HCT116 (cell line): ENCODE results near the gene ERBB4. TPM values are rescaled to one million over a fixed set of nuclear protein-coding genes. Genes with fewer than 3 reads are reported as not detected.

Source experiments
- ATAC-seq: fragments of 200-7000 bp; cut with Tn5 transposase; 2 replicates; pipeline ENCODE4 v1.9.1; 2020; ENCODE audit warnings: mild to moderate bottlenecking, moderate library complexity
- BruUV-seq: library from RNA; stranded (reverse); fragments of 400-500 nt; replicated peaks from 2 replicates; lab custom pipeline; 2021; lab: Mats Ljungman, UMichigan
- CTCF ChIA-PET: fragments of 300-600 bp; sonication (Branson Sonifier 250); formaldehyde crosslinking; loops from one replicate; lab custom pipeline; 2021; ENCODE audit warnings: antibody characterized with exemption; lab: Charles Lee
- POLR2A ChIA-PET: fragments of 300-600, 350-600 bp; sonication (Branson Sonifier 250); formaldehyde crosslinking; loops from one replicate; lab custom pipeline; 2021; ENCODE audit warnings: antibody characterized with exemption; lab: Charles Lee
- RAD21 ChIA-PET, 2 experiments: fragments of 300-600 bp; sonication (Branson Sonifier 250); formaldehyde crosslinking; loops; one replicate each; lab custom pipeline; 2023; ENCODE audit warnings: low total read pairs in 2 of 2; ENCODE audit not compliant: uncharacterized antibody in 2 of 2, unreplicated experiment in 2 of 2, low non-redundant PET in 1 of 2; lab: Charles Lee
- DNase-seq: peaks from one replicate; pipeline ENCODE4 v3.0.0-alpha.2; 2010; ENCODE audit warnings: low read depth, low spot score
- H2AFZ ChIP-seq: fragments of 200-600 bp; shearing (Covaris generic), sonication (generic); 2 replicates; pipeline ENCODE4 v1.6.1; 2017; ENCODE audit warnings: low read depth, mixed run types, mixed read lengths, antibody characterized with exemption, low read length; ENCODE audit not compliant: poor library complexity, severe bottlenecking
- H3K27ac ChIP-seq: 2 replicates; pipeline ENCODE4 v1.5.1; 2012; ENCODE audit warnings: low read depth, low read length
- H3K27me3 ChIP-seq: fragments of 200-600 bp; sonication (generic); 2 replicates; pipeline ENCODE4 v1.6.1; 2016; ENCODE audit warnings: mixed run types, low read length, mixed read lengths; ENCODE audit not compliant: insufficient read depth
- H3K36me3 ChIP-seq, 2 experiments: fragments of 200-500 bp in 1 of 2; fragments of 200-600 bp in 1 of 2; sonication (Bioruptor generic) in 1 of 2; sonication (generic) in 1 of 2; 2 replicates each; pipeline versions ENCODE4 v1.5.1 to v1.6.1; 2014 to 2016; ENCODE audit warnings: low read length in 2 of 2, inconsistent platforms in 1 of 2, mixed read lengths in 1 of 2, mixed run types in 1 of 2; ENCODE audit not compliant: insufficient read depth in 2 of 2, control insufficient read depth in 1 of 2
- H3K4me1 ChIP-seq, 2 experiments: fragments of 200-600 bp in 1 of 2; sonication (generic) in 1 of 2; 2 replicates each; pipeline versions ENCODE4 v1.5.1 to v1.6.1; 2012 to 2017; ENCODE audit warnings: low read length in 2 of 2, inconsistent platforms in 1 of 2, mild to moderate bottlenecking in 1 of 2, mixed read lengths in 1 of 2, mixed run types in 1 of 2, moderate library complexity in 1 of 2; ENCODE audit not compliant: insufficient read depth in 2 of 2, control insufficient read depth in 1 of 2
- H3K4me2 ChIP-seq: fragments of 200-600 bp; sonication (generic); 2 replicates; pipeline ENCODE4 v1.6.1; 2017; ENCODE audit warnings: mixed run types, low read length, mixed read lengths
- H3K4me3 ChIP-seq, 2 experiments: fragments of 200-600 bp in 1 of 2; sonication (generic) in 1 of 2; replicated peaks in 1 of 2; 2 replicates each; pipeline ENCODE4 v1.5.1; 2011 to 2016; ENCODE audit warnings: low read length in 2 of 2, control low read depth in 1 of 2, low read depth in 1 of 2, mild to moderate bottlenecking in 1 of 2, mixed read lengths in 1 of 2, mixed run types in 1 of 2
- H3K79me2 ChIP-seq: fragments of 200-600 bp; sonication (generic); 2 replicates; pipeline ENCODE4 v1.6.1; 2017; ENCODE audit warnings: mild to moderate bottlenecking, mixed run types, low read length, moderate library complexity, mixed read lengths; ENCODE audit not compliant: insufficient read depth
- H3K9ac ChIP-seq: fragments of 200-600 bp; sonication (generic); 2 replicates; pipeline ENCODE4 v1.6.1; 2016; ENCODE audit warnings: low read length, mixed read lengths
- H3K9me2 ChIP-seq: fragments of 200-600 bp; sonication (generic), shearing (Covaris generic); 2 replicates; pipeline ENCODE4 v1.6.1; 2017; ENCODE audit warnings: mixed run types, mild to moderate bottlenecking, moderate library complexity; ENCODE audit not compliant: insufficient read depth
- H3K9me3 ChIP-seq, 2 experiments: fragments of 200-500 bp in 1 of 2; fragments of 200-600 bp in 1 of 2; sonication (Bioruptor generic) in 1 of 2; sonication (generic) in 1 of 2; 2 replicates each; pipeline ENCODE4 v1.6.1; 2014 to 2017; ENCODE audit warnings: low read length in 2 of 2, mixed read lengths in 2 of 2, inconsistent platforms in 1 of 2, low read depth in 1 of 2, mild to moderate bottlenecking in 1 of 2, mixed run types in 1 of 2, moderate library complexity in 1 of 2; ENCODE audit not compliant: control insufficient read depth in 1 of 2, insufficient read depth in 1 of 2
- H4K20me1 ChIP-seq: fragments of 200-600 bp; sonication (generic), shearing (Covaris generic); 2 replicates; pipeline ENCODE4 v1.6.1; 2017; ENCODE audit warnings: mixed run types, mild to moderate bottlenecking, moderate library complexity; ENCODE audit not compliant: insufficient read depth
- CBX3 ChIP-seq: IDR thresholded peaks from 2 replicates; pipeline ENCODE4 v1.6.1; 2012; ENCODE audit warnings: low read depth
- ELF1 ChIP-seq: IDR thresholded peaks from 2 replicates; pipeline ENCODE4 v1.6.1; 2012; ENCODE audit warnings: low read depth, borderline replicate concordance
- POLR2AphosphoS5 ChIP-seq: IDR thresholded peaks from 2 replicates; pipeline ENCODE4 v1.6.1; 2011; ENCODE audit warnings: mild to moderate bottlenecking, low read depth, low read length, moderate library complexity
- REST ChIP-seq: IDR thresholded peaks from 2 replicates; pipeline ENCODE4 v1.6.1; 2012; ENCODE audit warnings: low read depth
- SRF ChIP-seq: IDR thresholded peaks from 2 replicates; pipeline ENCODE4 v1.6.1; 2012; ENCODE audit warnings: low read depth
- intact Hi-C: fragments of 100-400 bp; cut with micrococcal nuclease; formaldehyde crosslinking; loops from 2 replicates; pipeline ENCODE4 v1.10.0; 2022
- total RNA-seq: library from RNA; stranded (reverse); gene quantifications from one replicate; pipeline ENCODE4 v1.2.1, GENCODE V29; 2021; ENCODE audit not compliant: unreplicated experiment

The ERBB4 gene
- total RNA-seq, 1 experiment from 2014 or later: 0.10 TPM

DNA sequence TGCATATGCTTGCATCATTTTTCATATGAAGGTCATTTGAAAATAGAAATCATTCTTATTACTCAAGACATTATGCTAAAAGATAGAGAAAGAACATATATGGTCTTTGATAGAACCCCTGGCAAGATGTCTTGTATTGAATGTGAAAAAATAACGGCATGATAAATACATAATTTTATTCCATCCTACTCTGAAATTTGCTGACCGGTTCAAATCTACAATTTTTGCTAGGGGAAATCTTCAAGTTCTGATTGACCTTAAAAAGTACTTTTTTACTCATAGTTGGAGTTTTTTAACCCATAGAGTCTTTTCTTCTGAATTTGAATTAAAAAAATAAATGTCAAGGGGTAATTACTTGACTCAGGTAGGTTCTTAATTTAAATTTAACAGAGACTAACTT is 920.8 kb downstream of the ERBB4 start (continued):
- TF ChIP-seq SRF (no peak), CBX3 (no peak), ELF1 (no peak), REST (no peak)
- TF ChIP-seq, all 23 proteins: peak for 0

GRCh38 chr2:211611621-211612020 is 927.0 kb downstream of the ERBB4 start:
- ATAC-seq (no peak), DNase-seq (no peak)
- TF ChIP-seq POLR2AphosphoS5: no peak
- CTCF ChIA-PET: no interaction called here
- no peak overlapping the region for H2AFZ ChIP-seq
- no peaks in the 10 kb centered on the region for H3K4me1 ChIP-seq
- intact Hi-C loops: no loop called here
- H3K9ac ChIP-seq: no peak overlapping the region
- BruUV-seq: no TSS peak
- no peaks in the 10 kb centered on the region for H4K20me1 ChIP-seq
- H3K27me3 ChIP-seq: no peaks in the 10 kb centered on the region
- H3K36me3 ChIP-seq: no peaks in the 10 kb centered on the region
- H3K79me2 ChIP-seq: no peaks in the 10 kb centered on the region
- no peaks in the 10 kb centered on the region for H3K9me3 ChIP-seq
- H3K27ac ChIP-seq: no peak overlapping the region
- H3K4me3 ChIP-seq: no peak overlapping the region
- no peaks in the 10 kb centered on the region for H3K9me2 ChIP-seq
- RAD21 ChIA-PET: no interaction called here
- H3K4me2 ChIP-seq: no peak overlapping the region
- POLR2A ChIA-PET: no interaction called here
